AG20443 (cell line): ENCODE results near the gene RWDD4.

ENCODE experiments used
- DNase-seq: peaks from one replicate; pipeline ENCODE4 v3.0.0; 2012; ENCODE audit warnings: low spot score, mixed read lengths

RWDD4 gene

GRCh38 chr4:183600189-183600685, 58.7 kb downstream of the RWDD4 start:
- DNase-seq, result no peak

- DNase-seq, result no peak
These were observed 59.3 kb downstream of the RWDD4 start for GRCh38 chr4:183599690-183600089.

GRCh38 chr4:183599284-183599683, 59.7 kb downstream of the RWDD4 start:
- DNase-seq, result no peak

- no peak for DNase-seq
These were observed 62.8 kb downstream of the RWDD4 start for GRCh38 chr4:183596067-183596757.

- no peak for DNase-seq
These were observed 64.2 kb downstream of the RWDD4 start for GRCh38 chr4:183594823-183595222.

GRCh38 chr4:183591301-183591700, 67.7 kb downstream of the RWDD4 start:
- peak; percentile 55 for DNase-seq
